HepG2 (cell line): ENCODE measurements around the gene WDR62. TPM values are rescaled to one million over a fixed set of nuclear protein-coding genes. Genes with fewer than 3 reads are reported as not detected.
A peak's percentile ranks its signal among the peaks of the same experiment; 100 is the strongest.

Experiments
- ATRX ChIP-seq: sonication (generic); formaldehyde crosslinking; IDR thresholded peaks from 2 replicates; pipeline ENCODE4 v1.4.0; 2020; ENCODE audit warnings: missing genetic modification reagents, borderline replicate concordance
- CEBPZ ChIP-seq: IDR thresholded peaks from 2 replicates; pipeline ENCODE4 v1.6.1; 2012; ENCODE audit warnings: low read length, improper control_type of control experiment
- HNRNPLL ChIP-seq: fragments of 200-400 bp; formaldehyde crosslinking; IDR thresholded peaks from 2 replicates; pipeline ENCODE4 v1.6.1; 2017; ENCODE audit warnings: mild to moderate bottlenecking, low read depth, low read length; ENCODE audit not compliant: poor library complexity, severe bottlenecking
- KMT2B ChIP-seq: IDR thresholded peaks from 2 replicates; pipeline ENCODE4 v1.6.1; 2016; ENCODE audit warnings: missing genetic modification reagents, missing compliant biosample characterization
- MIXL1 ChIP-seq: IDR thresholded peaks from 2 replicates; pipeline ENCODE4 v1.6.1; 2016
- MTA3 ChIP-seq: sonication (generic); formaldehyde crosslinking; IDR thresholded peaks from 2 replicates; pipeline ENCODE4 v1.4.0; 2020; ENCODE audit warnings: missing genetic modification reagents
- PHF21A ChIP-seq: sonication (generic); formaldehyde crosslinking; IDR thresholded peaks from 2 replicates; pipeline ENCODE4 v1.5.0; 2020; ENCODE audit warnings: mild to moderate bottlenecking, missing genetic modification reagents
- RBFOX2 ChIP-seq: fragments of 200-400 bp; formaldehyde crosslinking; IDR thresholded peaks from 2 replicates; pipeline ENCODE4 v1.6.1; 2017; ENCODE audit warnings: low read depth, mild to moderate bottlenecking, low read length
- REPIN1 ChIP-seq: sonication (generic); formaldehyde crosslinking; IDR thresholded peaks from 2 replicates; pipeline ENCODE4 v1.8.0; 2022; ENCODE audit warnings: missing genetic modification reagents, low read depth, mild to moderate bottlenecking, borderline replicate concordance
- TBX2 ChIP-seq: sonication (generic); formaldehyde crosslinking; IDR thresholded peaks from 2 replicates; pipeline ENCODE4 v1.5.0; 2020; ENCODE audit warnings: missing genetic modification reagents, mild to moderate bottlenecking, borderline replicate concordance
- TGIF2 ChIP-seq: IDR thresholded peaks from 2 replicates; pipeline ENCODE4 v1.6.1; 2016; ENCODE audit warnings: control low read depth, missing compliant biosample characterization
- ZBTB7B ChIP-seq: sonication (generic); formaldehyde crosslinking; IDR thresholded peaks from 2 replicates; pipeline ENCODE4 v1.4.0; 2020; ENCODE audit warnings: missing genetic modification reagents
- ZFP41 ChIP-seq: sonication (generic); formaldehyde crosslinking; IDR thresholded peaks from 2 replicates; pipeline ENCODE4 v1.4.0; 2020; ENCODE audit warnings: mild to moderate bottlenecking, missing genetic modification reagents, borderline replicate concordance
- ZNF335 ChIP-seq: sonication (generic); formaldehyde crosslinking; IDR thresholded peaks from 2 replicates; pipeline ENCODE4 v1.4.0; 2020; ENCODE audit warnings: missing genetic modification reagents
- ZNF382 ChIP-seq: sonication (generic); formaldehyde crosslinking; IDR thresholded peaks from 2 replicates; pipeline ENCODE4 v1.5.0; 2020; ENCODE audit warnings: missing genetic modification reagents, mild to moderate bottlenecking, borderline replicate concordance
- ZNF598 ChIP-seq: sonication (generic); formaldehyde crosslinking; IDR thresholded peaks from 2 replicates; pipeline ENCODE4 v1.5.1; 2020; ENCODE audit warnings: mild to moderate bottlenecking, missing genetic modification reagents, borderline replicate concordance
- ZUFSP ChIP-seq: sonication (generic); formaldehyde crosslinking; IDR thresholded peaks from 2 replicates; pipeline ENCODE4 v1.9.0; 2021; ENCODE audit warnings: missing genetic modification reagents, mild to moderate bottlenecking, borderline replicate concordance
- polyA plus RNA-seq, 8 experiments: library from polyadenylated mRNA; depleted of rRNA in 3 of 8; stranded (reverse) in 7 of 8; unstranded in 1 of 8; fragments of >200 nt; fragmentation: Illumina TruSeq in 4 of 8; extraction: Trizol in 4 of 8; gene quantifications; 2 replicates each; pipeline versions ENCODE4 v1.2.1 to v1.2.3, GENCODE V29; 2011 to 2016; ENCODE audit warnings: low read depth in 4 of 8, missing spikeins in 1 of 8, mixed read lengths in 1 of 8; ENCODE audit not compliant: insufficient read depth in 1 of 8
- total RNA-seq, 5 experiments: library from RNA; depleted of rRNA; stranded (reverse); fragments of >200 nt; fragmentation: Illumina TruSeq; extraction: Trizol; gene quantifications; 2 replicates each; pipeline ENCODE4 v1.2.3, GENCODE V29; 2016; ENCODE audit warnings: low read depth in 1 of 5
- TF ChIP-seq, protein P1 (sequence below): IDR thresholded peaks from 2 replicates; pipeline ENCODE4 v1.6.1; 2016
- TF ChIP-seq, protein P2 (sequence below): sonication (generic); formaldehyde crosslinking; IDR thresholded peaks from 2 replicates; pipeline ENCODE4 v1.5.1; 2020; ENCODE audit warnings: mild to moderate bottlenecking, missing genetic modification reagents, moderate library complexity

WDR62 gene
- total and polyA plus RNA-seq, 2 of the 13 experiments (the other 11 are each of a cell fraction or from before 2014, with no cell fraction given), result 5.8 to 12.5 TPM

DNA sequence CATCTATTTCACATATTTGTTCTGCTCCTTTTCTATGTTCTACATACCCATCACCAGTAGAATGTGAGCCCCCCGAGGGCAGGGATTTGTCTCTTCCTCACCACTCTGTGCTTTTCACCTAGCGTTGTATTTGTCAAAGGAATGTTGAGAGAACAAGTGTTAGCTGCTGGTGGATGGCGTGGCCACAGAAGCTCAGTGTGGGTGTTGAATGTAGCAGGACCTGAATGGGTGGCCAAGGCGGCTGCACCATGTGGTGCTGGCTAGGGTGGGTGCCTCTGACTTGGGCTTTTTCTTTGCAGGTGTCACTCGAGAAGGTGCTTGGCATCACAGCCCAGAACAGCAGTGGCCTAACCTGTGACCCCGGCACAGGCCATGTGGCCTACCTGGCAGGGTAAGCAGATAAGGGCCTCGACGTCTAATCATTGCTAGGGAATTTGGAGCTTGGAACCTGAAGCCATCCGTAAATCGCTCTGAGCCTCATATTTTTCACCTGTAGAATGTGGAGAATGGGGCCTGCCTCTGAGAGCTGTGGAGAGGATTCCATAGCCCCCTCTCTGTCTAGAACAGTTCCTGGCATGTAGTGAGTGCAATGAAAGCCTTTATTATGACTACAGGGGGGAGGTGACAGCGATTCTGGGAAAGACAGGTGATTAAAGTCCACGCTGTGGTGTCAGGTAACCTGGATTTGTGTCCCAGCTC lies 3.9 kb downstream of the WDR62 start (continued):
- TF ChIP-seq CEBPZ (no peak), REPIN1 (no peak), ZNF598 (CRISPR knock-in tag) (no peak), TGIF2 (CRISPR knock-in tag) (peak; percentile 72; the same call in 1 of the 2 replicates), RBFOX2 (0 out of 2 replicates have a peak, but pooled peaks have one; percentile 23), TBX2 (CRISPR knock-in tag) (peak; percentile 81; the same call in 1 of the 2 replicates), KMT2B (CRISPR knock-in tag) (no peak), ZFP41 (CRISPR knock-in tag) (no peak), ZBTB7B (peak; percentile 42; the same call in 1 of the 2 replicates), MIXL1 (CRISPR knock-in tag) (0 out of 2 replicates have a peak, but pooled peaks have one; percentile 59), PHF21A (CRISPR knock-in tag) (peak; percentile 86), MTA3 (CRISPR knock-in tag) (no peak), ZNF382 (CRISPR knock-in tag) (no peak), ATRX (CRISPR knock-in tag) (no peak), ZNF335 (CRISPR knock-in tag) (no peak), HNRNPLL (no peak), ZUFSP (CRISPR knock-in tag) (no peak)
- TF ChIP-seq, protein P1, sequence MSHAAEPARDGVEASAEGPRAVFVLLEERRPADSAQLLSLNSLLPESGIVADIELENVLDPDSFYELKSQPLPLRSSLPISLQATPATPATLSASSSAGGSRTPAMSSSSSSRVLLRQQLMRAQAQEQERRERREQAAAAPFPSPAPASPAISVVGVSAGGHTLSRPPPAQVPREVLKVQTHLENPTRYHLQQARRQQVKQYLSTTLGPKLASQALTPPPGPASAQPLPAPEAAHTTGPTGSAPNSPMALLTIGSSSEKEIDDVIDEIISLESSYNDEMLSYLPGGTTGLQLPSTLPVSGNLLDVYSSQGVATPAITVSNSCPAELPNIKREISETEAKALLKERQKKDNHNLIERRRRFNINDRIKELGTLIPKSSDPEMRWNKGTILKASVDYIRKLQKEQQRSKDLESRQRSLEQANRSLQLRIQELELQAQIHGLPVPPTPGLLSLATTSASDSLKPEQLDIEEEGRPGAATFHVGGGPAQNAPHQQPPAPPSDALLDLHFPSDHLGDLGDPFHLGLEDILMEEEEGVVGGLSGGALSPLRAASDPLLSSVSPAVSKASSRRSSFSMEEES, result peak; percentile 48; the same call in 1 of the 2 replicates
- TF ChIP-seq, protein P2, sequence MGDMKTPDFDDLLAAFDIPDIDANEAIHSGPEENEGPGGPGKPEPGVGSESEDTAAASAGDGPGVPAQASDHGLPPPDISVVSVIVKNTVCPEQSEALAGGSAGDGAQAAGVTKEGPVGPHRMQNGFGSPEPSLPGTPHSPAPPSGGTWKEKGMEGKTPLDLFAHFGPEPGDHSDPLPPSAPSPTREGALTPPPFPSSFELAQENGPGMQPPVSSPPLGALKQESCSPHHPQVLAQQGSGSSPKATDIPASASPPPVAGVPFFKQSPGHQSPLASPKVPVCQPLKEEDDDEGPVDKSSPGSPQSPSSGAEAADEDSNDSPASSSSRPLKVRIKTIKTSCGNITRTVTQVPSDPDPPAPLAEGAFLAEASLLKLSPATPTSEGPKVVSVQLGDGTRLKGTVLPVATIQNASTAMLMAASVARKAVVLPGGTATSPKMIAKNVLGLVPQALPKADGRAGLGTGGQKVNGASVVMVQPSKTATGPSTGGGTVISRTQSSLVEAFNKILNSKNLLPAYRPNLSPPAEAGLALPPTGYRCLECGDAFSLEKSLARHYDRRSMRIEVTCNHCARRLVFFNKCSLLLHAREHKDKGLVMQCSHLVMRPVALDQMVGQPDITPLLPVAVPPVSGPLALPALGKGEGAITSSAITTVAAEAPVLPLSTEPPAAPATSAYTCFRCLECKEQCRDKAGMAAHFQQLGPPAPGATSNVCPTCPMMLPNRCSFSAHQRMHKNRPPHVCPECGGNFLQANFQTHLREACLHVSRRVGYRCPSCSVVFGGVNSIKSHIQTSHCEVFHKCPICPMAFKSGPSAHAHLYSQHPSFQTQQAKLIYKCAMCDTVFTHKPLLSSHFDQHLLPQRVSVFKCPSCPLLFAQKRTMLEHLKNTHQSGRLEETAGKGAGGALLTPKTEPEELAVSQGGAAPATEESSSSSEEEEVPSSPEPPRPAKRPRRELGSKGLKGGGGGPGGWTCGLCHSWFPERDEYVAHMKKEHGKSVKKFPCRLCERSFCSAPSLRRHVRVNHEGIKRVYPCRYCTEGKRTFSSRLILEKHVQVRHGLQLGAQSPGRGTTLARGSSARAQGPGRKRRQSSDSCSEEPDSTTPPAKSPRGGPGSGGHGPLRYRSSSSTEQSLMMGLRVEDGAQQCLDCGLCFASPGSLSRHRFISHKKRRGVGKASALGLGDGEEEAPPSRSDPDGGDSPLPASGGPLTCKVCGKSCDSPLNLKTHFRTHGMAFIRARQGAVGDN (CRISPR knock-in tag), result peak; percentile 95
